ENCODE data around the gene OR8B8.
A peak's percentile ranks its signal among the peaks of the same experiment; 100 is the strongest.
"Not testable (repeated sequence)": the region's sequence is repeated elsewhere in the genome, so short reads cannot be mapped to it uniquely, and the experiment has no call there.

The OR8B8 gene

DNA sequence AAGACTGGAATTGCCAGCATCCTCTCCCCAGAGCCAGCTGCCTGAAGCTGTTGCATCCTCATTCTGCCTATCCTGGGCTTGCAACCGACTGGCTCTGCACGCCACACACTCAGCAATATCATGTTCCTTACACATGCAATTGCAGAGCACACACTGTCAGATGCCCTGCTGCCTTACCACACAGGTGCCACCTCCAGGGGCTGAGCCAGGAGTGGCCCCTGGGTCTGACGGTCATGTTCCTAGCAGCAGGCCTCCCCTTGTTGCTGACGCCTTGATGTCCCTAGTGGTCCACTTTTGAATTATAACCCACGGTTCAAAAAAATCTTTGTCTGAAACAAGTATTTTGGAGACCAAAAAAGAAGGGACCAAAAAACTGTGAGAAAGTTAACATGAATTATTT, 18.5 kb upstream of the OR8B8 start:
- TF ChIP-seq, protein P1, sequence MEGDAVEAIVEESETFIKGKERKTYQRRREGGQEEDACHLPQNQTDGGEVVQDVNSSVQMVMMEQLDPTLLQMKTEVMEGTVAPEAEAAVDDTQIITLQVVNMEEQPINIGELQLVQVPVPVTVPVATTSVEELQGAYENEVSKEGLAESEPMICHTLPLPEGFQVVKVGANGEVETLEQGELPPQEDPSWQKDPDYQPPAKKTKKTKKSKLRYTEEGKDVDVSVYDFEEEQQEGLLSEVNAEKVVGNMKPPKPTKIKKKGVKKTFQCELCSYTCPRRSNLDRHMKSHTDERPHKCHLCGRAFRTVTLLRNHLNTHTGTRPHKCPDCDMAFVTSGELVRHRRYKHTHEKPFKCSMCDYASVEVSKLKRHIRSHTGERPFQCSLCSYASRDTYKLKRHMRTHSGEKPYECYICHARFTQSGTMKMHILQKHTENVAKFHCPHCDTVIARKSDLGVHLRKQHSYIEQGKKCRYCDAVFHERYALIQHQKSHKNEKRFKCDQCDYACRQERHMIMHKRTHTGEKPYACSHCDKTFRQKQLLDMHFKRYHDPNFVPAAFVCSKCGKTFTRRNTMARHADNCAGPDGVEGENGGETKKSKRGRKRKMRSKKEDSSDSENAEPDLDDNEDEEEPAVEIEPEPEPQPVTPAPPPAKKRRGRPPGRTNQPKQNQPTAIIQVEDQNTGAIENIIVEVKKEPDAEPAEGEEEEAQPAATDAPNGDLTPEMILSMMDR (conservative IDR thresholded peaks at IDR 0.05; ENCODE audit: low read depth, low read length) = no peak
- no peak for DNase-seq (ENCODE audit: low read depth)
- no peak overlapping the region for H3K4me3 ChIP-seq (ENCODE audit: low read depth, low read length)

DNA sequence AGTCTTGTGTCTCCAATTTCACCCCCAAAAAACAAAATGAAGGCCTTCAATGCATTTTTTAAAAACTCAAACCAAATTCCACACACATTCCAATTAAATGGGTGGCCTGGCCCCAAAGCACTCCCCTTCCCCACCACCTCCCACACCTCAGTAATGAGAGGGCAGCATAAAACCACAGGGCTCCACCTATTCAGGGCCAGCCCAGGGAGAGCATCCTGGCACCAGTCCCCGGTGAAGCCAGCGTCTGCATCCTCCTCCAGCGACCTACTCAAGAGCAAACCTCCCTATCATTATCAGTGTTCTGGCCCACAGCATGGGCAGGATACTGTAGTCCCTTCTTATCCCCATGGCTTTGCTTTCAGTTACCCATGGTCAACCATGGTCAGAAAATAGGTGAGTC, 17.8 kb upstream of the OR8B8 start:
- no peak for DNase-seq (ENCODE audit: low read depth)
- TF ChIP-seq, protein P1 (conservative IDR thresholded peaks at IDR 0.05; ENCODE audit: low read depth, low read length) = no peak
- H3K4me3 ChIP-seq (ENCODE audit: low read depth, low read length) = no peak overlapping the region

- DNase-seq (ENCODE audit: low read depth) = no peak
- H3K4me3 ChIP-seq (ENCODE audit: low read depth, low read length) = no peak overlapping the region
- TF ChIP-seq, protein P1 (conservative IDR thresholded peaks at IDR 0.05; ENCODE audit: low read depth, low read length) = no peak
These were observed 15.0 kb upstream of the OR8B8 start for GRCh38 chr11:124460459-124460858.

- not testable (repeated sequence) for DNase-seq (ENCODE audit: low read depth); H3K4me3 ChIP-seq (ENCODE audit: low read depth, low read length)
These were observed 13.9 kb upstream of the OR8B8 start for GRCh38 chr11:124459379-124459778.

- no peak overlapping the region for H3K4me3 ChIP-seq (ENCODE audit: low read depth, low read length)
- no peak for DNase-seq (ENCODE audit: low read depth)
- TF ChIP-seq, protein P1 (conservative IDR thresholded peaks at IDR 0.05; ENCODE audit: low read depth, low read length) = no peak
These were observed 9.1 kb upstream of the OR8B8 start for GRCh38 chr11:124454552-124454951.

DNA sequence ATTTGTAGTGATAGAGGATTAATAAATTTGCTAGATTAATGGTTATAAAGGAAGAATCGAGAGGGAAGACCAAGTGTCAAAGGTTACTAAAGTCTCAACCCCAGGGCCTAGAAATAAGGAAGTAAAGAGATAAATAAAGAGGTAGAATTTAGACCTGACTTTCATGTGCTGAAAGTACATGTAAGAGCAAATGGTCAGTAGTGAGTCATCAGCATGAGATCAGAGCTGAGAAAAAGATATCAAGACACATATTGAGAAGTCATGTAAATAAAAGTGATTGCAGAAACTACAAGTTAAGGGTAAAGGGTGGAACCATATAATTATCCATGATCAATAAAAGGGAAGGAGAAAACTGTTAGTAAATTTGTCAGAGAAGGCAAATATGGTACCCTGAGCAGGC, 1.4 kb upstream of the OR8B8 start:
- no peak overlapping the region for H3K4me3 ChIP-seq (ENCODE audit: low read depth, low read length)
- peak; percentile 58 for DNase-seq (ENCODE audit: low read depth)
- TF ChIP-seq, protein P1 (conservative IDR thresholded peaks at IDR 0.05; ENCODE audit: low read depth, low read length) = no peak

DNA sequence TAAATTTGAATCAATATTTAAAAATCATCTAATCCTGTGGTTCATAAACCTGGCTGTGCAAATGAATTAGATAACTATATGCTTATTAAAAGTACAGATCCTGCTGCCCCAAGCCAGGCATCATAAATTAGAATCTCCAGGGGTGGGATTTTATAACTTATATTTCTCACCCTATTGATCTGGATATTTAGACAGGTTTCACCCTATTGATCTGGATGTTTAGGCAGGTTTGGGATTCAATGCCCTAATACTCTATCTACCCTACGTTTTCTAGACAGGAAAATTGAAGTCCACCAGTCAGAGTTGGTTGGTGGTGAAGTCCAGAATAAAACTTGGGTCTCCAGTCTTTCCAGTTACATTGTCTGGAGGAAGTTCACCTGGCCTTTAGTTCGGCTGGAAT, 2.6 kb downstream of the OR8B8 start:
- no peak for DNase-seq (ENCODE audit: low read depth)
- TF ChIP-seq, protein P1 (conservative IDR thresholded peaks at IDR 0.05; ENCODE audit: low read depth, low read length) = no peak
- H3K4me3 ChIP-seq (ENCODE audit: low read depth, low read length) = no peak overlapping the region

DNA sequence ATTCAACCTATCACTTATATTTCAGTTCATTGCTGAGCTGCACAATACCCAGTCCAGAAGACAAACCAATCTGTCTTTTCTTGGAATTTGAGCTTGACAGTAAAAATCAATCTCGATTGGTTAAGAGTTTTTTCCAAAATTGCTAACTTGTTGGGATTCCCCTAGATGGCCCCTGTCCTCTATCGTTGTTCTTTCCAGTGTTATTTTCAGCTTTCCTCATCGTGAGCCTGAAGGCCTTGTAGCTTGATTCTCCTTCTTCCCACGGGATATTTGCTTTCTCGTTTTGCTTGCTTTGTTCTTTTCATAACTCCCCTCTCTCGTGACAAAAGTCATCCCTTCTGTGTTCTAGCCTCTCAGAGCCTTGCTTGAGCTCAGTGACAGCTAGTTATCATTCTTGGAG, 3.1 kb downstream of the OR8B8 start:
- TF ChIP-seq, protein P1 (conservative IDR thresholded peaks at IDR 0.05; ENCODE audit: low read depth, low read length) = peak; percentile 28
- no peak overlapping the region for H3K4me3 ChIP-seq (ENCODE audit: low read depth, low read length)
- peak; percentile 42 for DNase-seq (ENCODE audit: low read depth)
